ENCODE results near the gene ARAP2.

Gene ARAP2

GRCh38 chr4:36137336-36137735 lies 107.0 kb downstream of the ARAP2 start:
- no peak for TF ChIP-seq CTCF (IDR thresholded peaks at IDR 0.05; ENCODE audit: insufficient read depth, low read depth, low read length, missing control alignments)
- H3K4me3 ChIP-seq (ENCODE audit: low read depth, low read length), result no peak overlapping the region
- DNase-seq (ENCODE audit: low read depth), result no peak

GRCh38 chr4:36133658-36134057 lies 110.7 kb downstream of the ARAP2 start:
- no peak for TF ChIP-seq CTCF (IDR thresholded peaks at IDR 0.05; ENCODE audit: insufficient read depth, low read depth, low read length, missing control alignments)
- H3K4me3 ChIP-seq (ENCODE audit: low read depth, low read length), result no peak overlapping the region
- DNase-seq (ENCODE audit: low read depth), result no peak

- TF ChIP-seq CTCF (IDR thresholded peaks at IDR 0.05; ENCODE audit: insufficient read depth, low read depth, low read length, missing control alignments), result no peak
- no peak for DNase-seq (ENCODE audit: low read depth)
- no peak overlapping the region for H3K4me3 ChIP-seq (ENCODE audit: low read depth, low read length)
Observed at GRCh38 chr4:36133086-36133485, 111.2 kb downstream of the ARAP2 start.

GRCh38 chr4:36130641-36131040 lies 113.7 kb downstream of the ARAP2 start:
- no peak for TF ChIP-seq CTCF (IDR thresholded peaks at IDR 0.05; ENCODE audit: insufficient read depth, low read depth, low read length, missing control alignments)
- H3K4me3 ChIP-seq (ENCODE audit: low read depth, low read length), result no peak overlapping the region
- DNase-seq (ENCODE audit: low read depth), result no peak

- DNase-seq (ENCODE audit: low read depth), result no peak
- H3K4me3 ChIP-seq (ENCODE audit: low read depth, low read length), result no peak overlapping the region
- TF ChIP-seq CTCF (IDR thresholded peaks at IDR 0.05; ENCODE audit: insufficient read depth, low read depth, low read length, missing control alignments), result no peak
Observed at GRCh38 chr4:36128689-36129088, 115.6 kb downstream of the ARAP2 start.

GRCh38 chr4:36123906-36124305 lies 120.4 kb downstream of the ARAP2 start:
- TF ChIP-seq CTCF (IDR thresholded peaks at IDR 0.05; ENCODE audit: insufficient read depth, low read depth, low read length, missing control alignments), result no peak
- DNase-seq (ENCODE audit: low read depth), result no peak
- H3K4me3 ChIP-seq (ENCODE audit: low read depth, low read length), result no peak overlapping the region

GRCh38 chr4:36115312-36115711 lies 129.0 kb downstream of the ARAP2 start:
- TF ChIP-seq CTCF (IDR thresholded peaks at IDR 0.05; ENCODE audit: insufficient read depth, low read depth, low read length, missing control alignments), result no peak
- DNase-seq (ENCODE audit: low read depth), result no peak
- H3K4me3 ChIP-seq (ENCODE audit: low read depth, low read length), result no peak overlapping the region

Data from GM12865 (cell line).